ENCODE data around the gene P4HA1.
"Not testable (repeated sequence)": the region's sequence is repeated elsewhere in the genome, so short reads cannot be mapped to it uniquely, and the experiment has no call there.

The P4HA1 gene

GRCh38 chr10:73116017-73116416 lies 19.4 kb upstream of the P4HA1 start:
- H3K4me1 ChIP-seq (ENCODE audit: control insufficient read depth in 1 of 2, insufficient read depth in 2 of 2, low read length in 2 of 2), result peaks cover 0 to 3% of the 10 kb centered on the region in 2 donors
- H3K36me3 ChIP-seq (ENCODE audit: control insufficient read depth in 1 of 2, insufficient read depth in 2 of 2, low read length in 2 of 2), result peaks cover under 1 to 6% of the 10 kb centered on the region in 2 donors
- H3K9me3 ChIP-seq (ENCODE audit: control insufficient read depth in 1 of 2, low read length in 2 of 2), result no peaks in the 10 kb centered on the region
- H3K4me3 ChIP-seq (ENCODE audit: low read depth in 1 of 2, low read length in 2 of 2), result no peak overlapping the region
- no peaks in the 10 kb centered on the region for H3K27me3 ChIP-seq (ENCODE audit: low read depth, low read length)
- H3K27ac ChIP-seq (ENCODE audit: low read length), result no peak overlapping the region

GRCh38 chr10:73113551-73113950 lies 16.9 kb upstream of the P4HA1 start:
- Histone ChIP-seq H3K27me3 (ENCODE audit: low read depth, low read length) (no peaks in the 10 kb centered on the region), H3K4me1 (ENCODE audit: control insufficient read depth in 1 of 2, insufficient read depth in 2 of 2, low read length in 2 of 2) (peaks cover 0 to 3% of the 10 kb centered on the region in 2 donors), H3K36me3 (ENCODE audit: control insufficient read depth in 1 of 2, insufficient read depth in 2 of 2, low read length in 2 of 2) (peaks cover 0 to 6% of the 10 kb centered on the region in 2 donors), H3K4me3 (ENCODE audit: low read depth in 1 of 2, low read length in 2 of 2) (no peak overlapping the region), H3K27ac (ENCODE audit: low read length) (no peak overlapping the region), H3K9me3 (ENCODE audit: control insufficient read depth in 1 of 2, low read length in 2 of 2) (no peaks in the 10 kb centered on the region)

GRCh38 chr10:73112032-73112431 lies 15.4 kb upstream of the P4HA1 start:
- H3K4me1 ChIP-seq (ENCODE audit: control insufficient read depth in 1 of 2, insufficient read depth in 2 of 2, low read length in 2 of 2); H3K27ac ChIP-seq (ENCODE audit: low read length); H3K27me3 ChIP-seq (ENCODE audit: low read depth, low read length); H3K9me3 ChIP-seq (ENCODE audit: control insufficient read depth in 1 of 2, low read length in 2 of 2); H3K4me3 ChIP-seq (ENCODE audit: low read depth in 1 of 2, low read length in 2 of 2); H3K36me3 ChIP-seq (ENCODE audit: control insufficient read depth in 1 of 2, insufficient read depth in 2 of 2, low read length in 2 of 2): not testable (repeated sequence)

- H3K27ac ChIP-seq (ENCODE audit: low read length), result peak within 1 kb of the TSS; percentile 87
- no peaks in the 10 kb centered on the region for H3K36me3 ChIP-seq (ENCODE audit: control insufficient read depth in 1 of 2, insufficient read depth in 2 of 2, low read length in 2 of 2)
- peaks cover 0 to 3% of the 10 kb centered on the region in 2 donors for H3K4me1 ChIP-seq (ENCODE audit: control insufficient read depth in 1 of 2, insufficient read depth in 2 of 2, low read length in 2 of 2)
- H3K27me3 ChIP-seq (ENCODE audit: low read depth, low read length), result no peaks in the 10 kb centered on the region
- peak within 1 kb of the TSS; percentile 71 to 73 for H3K4me3 ChIP-seq (ENCODE audit: low read depth in 1 of 2, low read length in 2 of 2)
- no peaks in the 10 kb centered on the region for H3K9me3 ChIP-seq (ENCODE audit: control insufficient read depth in 1 of 2, low read length in 2 of 2)
Observed at GRCh38 chr10:73110345-73110849, 13.7 kb upstream of the P4HA1 start, which contains the start of gene NUDT13. TSS of gene NUDT13 (plus strand) at chr10:73110455. CDS start at chr10:73114366, 3,911 bp downstream.

GRCh38 chr10:73109248-73109652 lies 12.6 kb upstream of the P4HA1 start:
- not testable (repeated sequence) for H3K9me3 ChIP-seq (ENCODE audit: control insufficient read depth in 1 of 2, low read length in 2 of 2); H3K4me3 ChIP-seq (ENCODE audit: low read depth in 1 of 2, low read length in 2 of 2); H3K27ac ChIP-seq (ENCODE audit: low read length); H3K27me3 ChIP-seq (ENCODE audit: low read depth, low read length); H3K36me3 ChIP-seq (ENCODE audit: control insufficient read depth in 1 of 2, insufficient read depth in 2 of 2, low read length in 2 of 2); H3K4me1 ChIP-seq (ENCODE audit: control insufficient read depth in 1 of 2, insufficient read depth in 2 of 2, low read length in 2 of 2)

DNA sequence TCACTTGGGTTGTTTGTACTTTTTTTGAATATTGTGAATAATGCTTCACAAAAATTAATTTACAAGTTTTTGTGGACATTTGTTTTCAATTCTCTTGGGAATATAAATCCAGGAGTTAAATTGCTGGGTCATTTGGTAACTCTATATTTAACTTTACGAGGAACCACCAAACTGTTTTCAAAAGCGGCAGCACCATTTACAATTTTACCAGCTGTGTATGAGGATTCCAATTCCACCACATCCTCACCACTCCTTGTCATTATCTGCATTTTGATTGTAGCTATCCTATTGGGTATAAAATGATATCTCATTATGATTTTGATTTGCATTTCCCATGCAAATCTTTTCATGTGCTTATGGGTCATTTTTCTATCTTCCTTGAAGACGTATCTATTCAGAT lies 9.6 kb upstream of the P4HA1 start:
- Histone ChIP-seq H3K36me3 (ENCODE audit: control insufficient read depth in 1 of 2, insufficient read depth in 2 of 2, low read length in 2 of 2) (no peaks in the 10 kb centered on the region), H3K27ac (ENCODE audit: low read length) (no peak overlapping the region), H3K27me3 (ENCODE audit: low read depth, low read length) (no peaks in the 10 kb centered on the region), H3K4me3 (ENCODE audit: low read depth in 1 of 2, low read length in 2 of 2) (no peak overlapping the region), H3K9me3 (ENCODE audit: control insufficient read depth in 1 of 2, low read length in 2 of 2) (no peaks in the 10 kb centered on the region), H3K4me1 (ENCODE audit: control insufficient read depth in 1 of 2, insufficient read depth in 2 of 2, low read length in 2 of 2) (peaks cover 0 to under 1% of the 10 kb centered on the region in 2 donors)

DNA sequence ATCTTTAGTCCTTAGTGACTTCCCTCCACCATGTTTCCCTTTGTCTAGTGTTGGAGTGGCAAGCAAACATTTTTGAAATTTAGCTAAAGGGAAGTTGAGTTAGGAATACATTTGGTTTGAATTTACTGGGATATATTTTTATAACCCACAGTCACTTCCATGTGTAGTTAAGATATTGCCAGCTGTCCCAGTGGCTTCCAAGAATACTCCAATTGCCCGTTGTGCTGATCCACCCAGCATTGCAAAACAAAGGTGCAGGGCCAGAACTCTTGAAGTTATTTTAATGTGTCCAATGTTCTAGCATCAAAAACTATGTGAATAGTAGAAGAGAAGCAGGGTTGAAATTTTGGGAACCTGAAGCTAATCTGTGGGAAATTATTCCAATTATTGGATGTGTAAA lies 2.5 kb upstream of the P4HA1 start:
- no peak overlapping the region for H3K27ac ChIP-seq (ENCODE audit: low read length)
- no peak overlapping the region for H3K4me3 ChIP-seq (ENCODE audit: low read depth in 1 of 2, low read length in 2 of 2)
- H3K4me1 ChIP-seq (ENCODE audit: control insufficient read depth in 1 of 2, insufficient read depth in 2 of 2, low read length in 2 of 2), result peaks cover 7 to 8% of the 10 kb centered on the region in 2 donors
- H3K9me3 ChIP-seq (ENCODE audit: control insufficient read depth in 1 of 2, low read length in 2 of 2), result no peaks in the 10 kb centered on the region
- no peaks in the 10 kb centered on the region for H3K27me3 ChIP-seq (ENCODE audit: low read depth, low read length)
- H3K36me3 ChIP-seq (ENCODE audit: control insufficient read depth in 1 of 2, insufficient read depth in 2 of 2, low read length in 2 of 2), result peaks cover 0 to 11% of the 10 kb centered on the region in 2 donors

GRCh38 chr10:73097305-73097670 lies 622 bp upstream of the P4HA1 start:
- H3K27ac ChIP-seq (ENCODE audit: low read length), result peak overlapping the region; percentile 95
- H3K36me3 ChIP-seq (ENCODE audit: control insufficient read depth in 1 of 2, insufficient read depth in 2 of 2, low read length in 2 of 2), result peaks cover 0 to 11% of the 10 kb centered on the region in 2 donors
- H3K27me3 ChIP-seq (ENCODE audit: low read depth, low read length), result no peaks in the 10 kb centered on the region
- peak overlapping the region; percentile 43 to 90 for H3K4me3 ChIP-seq (ENCODE audit: low read depth in 1 of 2, low read length in 2 of 2)
- H3K4me1 ChIP-seq (ENCODE audit: control insufficient read depth in 1 of 2, insufficient read depth in 2 of 2, low read length in 2 of 2), result peaks cover 10% of the 10 kb centered on the region in 2 donors
- H3K9me3 ChIP-seq (ENCODE audit: control insufficient read depth in 1 of 2, low read length in 2 of 2), result no peaks in the 10 kb centered on the region

GRCh38 chr10:73096041-73096448 lies 621 bp downstream of the P4HA1 start:
- Histone ChIP-seq H3K27me3 (ENCODE audit: low read depth, low read length) (no peaks in the 10 kb centered on the region), H3K9me3 (ENCODE audit: control insufficient read depth in 1 of 2, low read length in 2 of 2) (no peaks in the 10 kb centered on the region), H3K4me1 (ENCODE audit: control insufficient read depth in 1 of 2, insufficient read depth in 2 of 2, low read length in 2 of 2) (peaks cover 10% of the 10 kb centered on the region in 2 donors), H3K4me3 (ENCODE audit: low read depth in 1 of 2, low read length in 2 of 2) (peak overlapping the region; percentile 89 to 90), H3K27ac (ENCODE audit: low read length) (peak overlapping the region; percentile 95), H3K36me3 (ENCODE audit: control insufficient read depth in 1 of 2, insufficient read depth in 2 of 2, low read length in 2 of 2) (peaks cover 0 to 11% of the 10 kb centered on the region in 2 donors)

GRCh38 chr10:73095481-73096021 lies 1.1 kb downstream of the P4HA1 start:
- peak overlapping the region; percentile 95 for H3K27ac ChIP-seq (ENCODE audit: low read length)
- H3K4me3 ChIP-seq (ENCODE audit: low read depth in 1 of 2, low read length in 2 of 2), result peak overlapping the region; percentile 89 to 90
- H3K9me3 ChIP-seq (ENCODE audit: control insufficient read depth in 1 of 2, low read length in 2 of 2), result no peaks in the 10 kb centered on the region
- peaks cover 10% of the 10 kb centered on the region in 2 donors for H3K4me1 ChIP-seq (ENCODE audit: control insufficient read depth in 1 of 2, insufficient read depth in 2 of 2, low read length in 2 of 2)
- H3K36me3 ChIP-seq (ENCODE audit: control insufficient read depth in 1 of 2, insufficient read depth in 2 of 2, low read length in 2 of 2), result peaks cover 0 to 11% of the 10 kb centered on the region in 2 donors
- no peaks in the 10 kb centered on the region for H3K27me3 ChIP-seq (ENCODE audit: low read depth, low read length)

DNA sequence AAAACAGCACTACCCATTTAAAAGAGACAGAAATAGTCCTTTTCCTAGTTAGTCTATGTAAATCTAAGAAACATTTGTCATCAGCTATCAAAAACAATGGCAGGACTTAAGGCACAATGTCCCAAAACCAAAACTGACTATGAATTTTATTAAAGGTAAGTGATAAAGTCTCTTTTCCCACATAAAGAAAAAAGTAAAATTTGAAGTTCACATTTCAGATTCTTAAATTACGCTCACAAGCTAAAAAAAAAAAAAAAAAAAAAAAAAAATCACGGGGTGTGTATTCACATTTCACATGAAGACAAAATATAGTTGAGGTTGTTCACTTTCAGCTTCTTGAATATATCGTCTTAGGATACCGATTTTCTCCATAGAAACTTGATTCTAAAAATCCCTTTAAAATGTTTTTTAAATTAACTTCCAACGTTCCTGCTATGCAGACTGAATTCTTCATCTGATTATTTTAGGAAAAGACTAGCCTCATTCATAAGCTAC lies 1.6 kb downstream of the P4HA1 start:
- no peaks in the 10 kb centered on the region for H3K27me3 ChIP-seq (ENCODE audit: low read depth, low read length)
- H3K9me3 ChIP-seq (ENCODE audit: control insufficient read depth in 1 of 2, low read length in 2 of 2), result no peaks in the 10 kb centered on the region
- H3K36me3 ChIP-seq (ENCODE audit: control insufficient read depth in 1 of 2, insufficient read depth in 2 of 2, low read length in 2 of 2), result peaks cover 0 to 11% of the 10 kb centered on the region in 2 donors
- peak overlapping the region; percentile 95 for H3K27ac ChIP-seq (ENCODE audit: low read length)
- peaks cover 10% of the 10 kb centered on the region in 2 donors for H3K4me1 ChIP-seq (ENCODE audit: control insufficient read depth in 1 of 2, insufficient read depth in 2 of 2, low read length in 2 of 2)
- peak overlapping the region; percentile 89 to 90 for H3K4me3 ChIP-seq (ENCODE audit: low read depth in 1 of 2, low read length in 2 of 2)
